ENCODE data around the gene NDRG3. TPM values are rescaled to one million over a fixed set of nuclear protein-coding genes. Genes with fewer than 3 reads are reported as not detected.

The NDRG3 gene
- total RNA-seq, 2 experiments from 2014 or later: 14.4 to 22.1 TPM

DNA sequence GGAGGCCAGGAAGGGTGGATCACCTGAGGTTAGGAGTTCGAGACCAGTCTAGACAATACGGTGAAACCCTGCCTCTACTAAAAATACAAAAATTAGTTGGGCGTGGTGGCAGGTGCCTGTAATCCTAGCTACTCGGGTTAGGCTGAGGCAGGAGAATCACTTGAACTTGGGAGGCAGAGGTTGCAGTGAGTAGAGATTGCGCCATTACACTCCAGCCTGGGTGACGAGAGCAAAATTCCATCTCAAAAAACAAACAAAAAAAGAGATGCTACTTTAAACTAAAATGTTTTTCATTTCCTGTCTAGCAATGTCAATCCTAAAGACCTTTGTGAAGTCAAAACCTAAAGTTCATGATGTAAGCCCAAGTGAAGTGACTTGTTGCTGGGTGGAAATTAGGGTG is 14.8 kb upstream of the NDRG3 start:
- intact Hi-C loops (cut with micrococcal nuclease; ENCODE audit: unreplicated experiment): no loop called here
- no peak for TF ChIP-seq EZH2phosphoT487 (IDR thresholded peaks at IDR 0.05; ENCODE audit: borderline replicate concordance, low read depth, low read length)
- TF ChIP-seq, protein P1, sequence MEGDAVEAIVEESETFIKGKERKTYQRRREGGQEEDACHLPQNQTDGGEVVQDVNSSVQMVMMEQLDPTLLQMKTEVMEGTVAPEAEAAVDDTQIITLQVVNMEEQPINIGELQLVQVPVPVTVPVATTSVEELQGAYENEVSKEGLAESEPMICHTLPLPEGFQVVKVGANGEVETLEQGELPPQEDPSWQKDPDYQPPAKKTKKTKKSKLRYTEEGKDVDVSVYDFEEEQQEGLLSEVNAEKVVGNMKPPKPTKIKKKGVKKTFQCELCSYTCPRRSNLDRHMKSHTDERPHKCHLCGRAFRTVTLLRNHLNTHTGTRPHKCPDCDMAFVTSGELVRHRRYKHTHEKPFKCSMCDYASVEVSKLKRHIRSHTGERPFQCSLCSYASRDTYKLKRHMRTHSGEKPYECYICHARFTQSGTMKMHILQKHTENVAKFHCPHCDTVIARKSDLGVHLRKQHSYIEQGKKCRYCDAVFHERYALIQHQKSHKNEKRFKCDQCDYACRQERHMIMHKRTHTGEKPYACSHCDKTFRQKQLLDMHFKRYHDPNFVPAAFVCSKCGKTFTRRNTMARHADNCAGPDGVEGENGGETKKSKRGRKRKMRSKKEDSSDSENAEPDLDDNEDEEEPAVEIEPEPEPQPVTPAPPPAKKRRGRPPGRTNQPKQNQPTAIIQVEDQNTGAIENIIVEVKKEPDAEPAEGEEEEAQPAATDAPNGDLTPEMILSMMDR (conservative IDR thresholded peaks at IDR 0.05; ENCODE audit: low read length): no peak
- no peaks in the 10 kb centered on the region for H4K20me1 ChIP-seq (ENCODE audit: insufficient read depth, low read length)

DNA sequence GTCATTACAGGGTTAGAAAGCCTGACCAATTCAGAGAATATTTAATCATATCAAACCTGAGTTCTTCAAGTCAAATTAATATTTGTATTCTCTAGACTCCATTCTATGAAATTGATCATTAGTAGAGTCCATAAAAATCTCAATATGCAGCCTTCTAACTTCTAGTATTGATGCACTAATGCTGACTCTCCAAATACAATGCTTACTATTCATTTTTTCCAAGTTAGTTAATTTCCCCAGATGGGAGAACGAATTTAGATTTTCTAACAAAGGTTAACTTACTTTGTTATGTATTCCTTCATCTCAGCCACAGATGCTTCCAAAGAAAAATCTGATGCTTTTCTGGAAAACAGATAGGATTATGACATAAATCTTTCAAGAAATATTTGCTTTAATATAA is 12.4 kb upstream of the NDRG3 start:
- H3K4me2 ChIP-seq (ENCODE audit: low read length): peak overlapping the region; percentile 81
- H3K9me2 ChIP-seq (ENCODE audit: insufficient read depth, low read length): no peaks in the 10 kb centered on the region
- H3K4me1 ChIP-seq (ENCODE audit: insufficient read depth, low read length, poor library complexity, severe bottlenecking): peaks cover 43% of the 10 kb centered on the region
- H2AFZ ChIP-seq (ENCODE audit: low read length): peak overlapping the region; percentile 28; the same call in 1 of the 2 replicates
- H3K4me3 ChIP-seq (ENCODE audit: low read depth, low read length, poor library complexity, severe bottlenecking): peak overlapping the region; percentile 44
- no peaks in the 10 kb centered on the region for H4K20me1 ChIP-seq (ENCODE audit: insufficient read depth, low read length)
- no TSS peak for BruUV-seq (replicated peaks)
- peaks cover 82% of the 10 kb centered on the region for H3K36me3 ChIP-seq (ENCODE audit: insufficient read depth, low read length)
- H3K9me3 ChIP-seq (ENCODE audit: low read length): no peaks in the 10 kb centered on the region
- TF ChIP-seq EZH2phosphoT487 (IDR thresholded peaks at IDR 0.05; ENCODE audit: borderline replicate concordance, low read depth, low read length): no peak
- TF ChIP-seq, protein P1 (conservative IDR thresholded peaks at IDR 0.05; ENCODE audit: low read length): no peak
- peak overlapping the region; percentile 85 for H3K27ac ChIP-seq (ENCODE audit: low read depth, low read length, poor library complexity, severe bottlenecking)
- POLR2A ChIA-PET: interaction anchor here (0.8 to 1.9 kb wide), 5 partner anchors 11 to 287 kb away, joined by 3 to 10 read pairs (median 5); partner anchors contain the start of genes DSN1, NDRG3 and RAB5IF
- intact Hi-C loops (cut with micrococcal nuclease; ENCODE audit: unreplicated experiment): no loop called here
- CTCF ChIA-PET (ENCODE audit: unreplicated experiment): no interaction called here
- no peak for DNase-seq (ENCODE audit: low spot score)
- no peaks in the 10 kb centered on the region for H3K79me2 ChIP-seq (ENCODE audit: insufficient read depth, low read depth, low read length)

More for the DNA sequence above, 14.8 kb upstream of the NDRG3 start:
- Histone ChIP-seq H3K9me3 (ENCODE audit: low read length) (no peaks in the 10 kb centered on the region), H3K27ac (ENCODE audit: low read depth, low read length, poor library complexity, severe bottlenecking) (no peak overlapping the region), H3K4me2 (ENCODE audit: low read length) (no peak overlapping the region), H3K79me2 (ENCODE audit: insufficient read depth, low read depth, low read length) (no peaks in the 10 kb centered on the region), H3K36me3 (ENCODE audit: insufficient read depth, low read length) (peaks cover 79% of the 10 kb centered on the region), H3K9me2 (ENCODE audit: insufficient read depth, low read length) (no peaks in the 10 kb centered on the region), H3K4me1 (ENCODE audit: insufficient read depth, low read length, poor library complexity, severe bottlenecking) (peaks cover 36% of the 10 kb centered on the region), H3K4me3 (ENCODE audit: low read depth, low read length, poor library complexity, severe bottlenecking) (no peak overlapping the region), H2AFZ (ENCODE audit: low read length) (no peak overlapping the region)
- BruUV-seq (replicated peaks): no TSS peak
- DNase-seq (ENCODE audit: low spot score): no peak
- CTCF ChIA-PET (ENCODE audit: unreplicated experiment): no interaction called here
- POLR2A ChIA-PET: no interaction called here

DNA sequence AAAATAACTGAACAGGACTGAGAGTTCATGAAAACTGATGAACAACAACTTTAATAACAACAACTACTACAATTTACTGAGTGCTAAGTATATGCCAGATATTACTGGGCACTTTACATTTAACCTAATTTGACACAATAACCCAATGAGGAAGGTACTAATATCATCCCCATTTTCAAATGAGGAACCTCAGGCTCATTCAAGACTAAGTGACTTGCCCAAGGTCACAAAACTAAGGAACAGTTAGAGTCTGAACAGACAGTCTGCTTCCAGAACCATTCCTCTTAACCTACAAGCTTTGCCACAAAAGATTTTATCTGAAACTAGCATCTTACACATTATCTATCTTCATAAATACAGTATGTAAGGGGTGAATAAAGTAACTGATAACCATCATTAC is 10.6 kb upstream of the NDRG3 start:
- no peak overlapping the region for H3K4me3 ChIP-seq (ENCODE audit: low read depth, low read length, poor library complexity, severe bottlenecking)
- no TSS peak for BruUV-seq (replicated peaks)
- POLR2A ChIA-PET: interaction anchor here (0.6 to 1.9 kb wide), 5 partner anchors 13 to 286 kb away, joined by 3 to 10 read pairs (median 3); partner anchors contain the start of gene DSN1
- no peak overlapping the region for H2AFZ ChIP-seq (ENCODE audit: low read length)
- TF ChIP-seq EZH2phosphoT487 (IDR thresholded peaks at IDR 0.05; ENCODE audit: borderline replicate concordance, low read depth, low read length): no peak
- TF ChIP-seq, protein P1 (conservative IDR thresholded peaks at IDR 0.05; ENCODE audit: low read length): no peak
- H3K9me3 ChIP-seq (ENCODE audit: low read length): no peaks in the 10 kb centered on the region
- peak overlapping the region; percentile 85 for H3K27ac ChIP-seq (ENCODE audit: low read depth, low read length, poor library complexity, severe bottlenecking)
- no peaks in the 10 kb centered on the region for H3K79me2 ChIP-seq (ENCODE audit: insufficient read depth, low read depth, low read length)
- peaks cover 43% of the 10 kb centered on the region for H3K4me1 ChIP-seq (ENCODE audit: insufficient read depth, low read length, poor library complexity, severe bottlenecking)
- H4K20me1 ChIP-seq (ENCODE audit: insufficient read depth, low read length): no peaks in the 10 kb centered on the region
- no peak overlapping the region for H3K4me2 ChIP-seq (ENCODE audit: low read length)
- CTCF ChIA-PET (ENCODE audit: unreplicated experiment): no interaction called here
- DNase-seq (ENCODE audit: low spot score): no peak
- H3K9me2 ChIP-seq (ENCODE audit: insufficient read depth, low read length): no peaks in the 10 kb centered on the region
- intact Hi-C loops (cut with micrococcal nuclease; ENCODE audit: unreplicated experiment): no loop called here
- H3K36me3 ChIP-seq (ENCODE audit: insufficient read depth, low read length): peaks cover 88% of the 10 kb centered on the region
